Adrenal gland (tissue), 5 donors: ENCODE measurements around the gene RFPL1.
A peak's percentile ranks its signal among the peaks of the same experiment; 100 is the strongest.

ENCODE experiments used
- POLR2A ChIP-seq, 2 donors: fragments of 450-650 bp; IDR thresholded peaks; one replicate each; pipeline ENCODE4 v1.6.1; 2017; ENCODE audit warnings: antibody characterized with exemption in 2 of 2, mild to moderate bottlenecking in 2 of 2, moderate library complexity in 1 of 2
- TF ChIP-seq, protein P1 (sequence below), 6 experiments: fragments of 450-650 bp in 4 of 6; fragments of 200-600 bp in 2 of 6; sonication (generic) in 1 of 6; IDR thresholded peaks; 1 replicate in 5 of 6; 2 replicates in 1 of 6; pipeline versions ENCODE4 v1.5.1 to v1.8.0; 2016 to 2021; ENCODE audit warnings: antibody characterized with exemption in 6 of 6, mild to moderate bottlenecking in 2 of 6, moderate library complexity in 1 of 6
- donor health status: DM: no; HTN: no; CAD: no.

DNA sequence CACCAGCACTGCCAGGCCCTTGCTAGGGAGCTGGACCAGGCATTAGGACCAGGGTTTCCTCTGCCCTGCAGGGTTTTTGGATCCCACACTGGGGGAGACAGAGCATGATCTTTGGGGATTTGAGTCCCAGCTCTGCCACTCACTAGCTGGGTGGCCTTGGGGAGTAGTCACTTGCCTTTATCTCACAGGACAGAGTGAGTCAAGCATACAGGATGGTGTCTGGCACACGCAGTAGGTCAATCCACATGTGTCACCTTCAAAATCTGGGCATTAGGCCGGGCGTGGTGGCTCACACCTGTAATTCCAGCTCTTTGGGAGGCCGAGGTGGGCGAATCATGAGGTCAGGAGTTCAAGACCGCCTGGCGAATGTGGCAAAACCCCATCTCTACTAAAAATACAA, 44.3 kb downstream of the RFPL1 start:
- TF ChIP-seq, protein P1, sequence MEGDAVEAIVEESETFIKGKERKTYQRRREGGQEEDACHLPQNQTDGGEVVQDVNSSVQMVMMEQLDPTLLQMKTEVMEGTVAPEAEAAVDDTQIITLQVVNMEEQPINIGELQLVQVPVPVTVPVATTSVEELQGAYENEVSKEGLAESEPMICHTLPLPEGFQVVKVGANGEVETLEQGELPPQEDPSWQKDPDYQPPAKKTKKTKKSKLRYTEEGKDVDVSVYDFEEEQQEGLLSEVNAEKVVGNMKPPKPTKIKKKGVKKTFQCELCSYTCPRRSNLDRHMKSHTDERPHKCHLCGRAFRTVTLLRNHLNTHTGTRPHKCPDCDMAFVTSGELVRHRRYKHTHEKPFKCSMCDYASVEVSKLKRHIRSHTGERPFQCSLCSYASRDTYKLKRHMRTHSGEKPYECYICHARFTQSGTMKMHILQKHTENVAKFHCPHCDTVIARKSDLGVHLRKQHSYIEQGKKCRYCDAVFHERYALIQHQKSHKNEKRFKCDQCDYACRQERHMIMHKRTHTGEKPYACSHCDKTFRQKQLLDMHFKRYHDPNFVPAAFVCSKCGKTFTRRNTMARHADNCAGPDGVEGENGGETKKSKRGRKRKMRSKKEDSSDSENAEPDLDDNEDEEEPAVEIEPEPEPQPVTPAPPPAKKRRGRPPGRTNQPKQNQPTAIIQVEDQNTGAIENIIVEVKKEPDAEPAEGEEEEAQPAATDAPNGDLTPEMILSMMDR (IDR thresholded peaks at IDR 0.05) = no peak
- peak in 1 of 2 donors; percentile 12 for TF ChIP-seq POLR2A (IDR thresholded peaks at IDR 0.05)
